22Rv1 (cell line): ENCODE measurements around the gene VEGFA.

ENCODE experiments used
- ZFX ChIP-seq: fragments of 450-650 bp; IDR thresholded peaks from 2 replicates; pipeline ENCODE4 v1.6.1; 2017; ENCODE audit warnings: antibody characterized with exemption, borderline replicate concordance
- TF ChIP-seq, protein P1 (sequence below): fragments of 450-650 bp; IDR thresholded peaks from 2 replicates; pipeline ENCODE4 v1.5.1; 2017; ENCODE audit warnings: mild to moderate bottlenecking

DNA sequence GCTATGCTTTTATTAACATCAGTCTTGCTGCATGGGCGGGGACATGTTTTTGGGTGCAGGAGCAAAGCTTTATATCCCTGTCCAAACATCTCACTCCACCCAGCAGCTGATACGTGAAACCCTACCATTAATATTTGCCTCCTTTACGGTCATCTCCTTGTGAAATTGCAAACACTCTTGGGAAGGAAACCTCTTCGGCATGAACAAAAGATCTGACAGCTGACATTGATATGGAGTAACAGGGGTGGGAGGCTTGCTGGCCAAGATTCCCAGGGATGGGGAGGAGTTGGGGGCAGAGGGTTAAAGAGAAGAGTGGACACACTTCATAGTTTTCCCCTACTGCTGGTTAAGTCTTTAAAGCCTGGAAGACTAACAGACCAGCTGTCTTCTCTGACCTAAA is 22.2 kb upstream of the VEGFA start:
- TF ChIP-seq, protein P1, sequence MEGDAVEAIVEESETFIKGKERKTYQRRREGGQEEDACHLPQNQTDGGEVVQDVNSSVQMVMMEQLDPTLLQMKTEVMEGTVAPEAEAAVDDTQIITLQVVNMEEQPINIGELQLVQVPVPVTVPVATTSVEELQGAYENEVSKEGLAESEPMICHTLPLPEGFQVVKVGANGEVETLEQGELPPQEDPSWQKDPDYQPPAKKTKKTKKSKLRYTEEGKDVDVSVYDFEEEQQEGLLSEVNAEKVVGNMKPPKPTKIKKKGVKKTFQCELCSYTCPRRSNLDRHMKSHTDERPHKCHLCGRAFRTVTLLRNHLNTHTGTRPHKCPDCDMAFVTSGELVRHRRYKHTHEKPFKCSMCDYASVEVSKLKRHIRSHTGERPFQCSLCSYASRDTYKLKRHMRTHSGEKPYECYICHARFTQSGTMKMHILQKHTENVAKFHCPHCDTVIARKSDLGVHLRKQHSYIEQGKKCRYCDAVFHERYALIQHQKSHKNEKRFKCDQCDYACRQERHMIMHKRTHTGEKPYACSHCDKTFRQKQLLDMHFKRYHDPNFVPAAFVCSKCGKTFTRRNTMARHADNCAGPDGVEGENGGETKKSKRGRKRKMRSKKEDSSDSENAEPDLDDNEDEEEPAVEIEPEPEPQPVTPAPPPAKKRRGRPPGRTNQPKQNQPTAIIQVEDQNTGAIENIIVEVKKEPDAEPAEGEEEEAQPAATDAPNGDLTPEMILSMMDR, result no peak
- no peak for TF ChIP-seq ZFX
